H1 (cell line): ENCODE data around the gene DLL1. TPM values are rescaled to one million over a fixed set of nuclear protein-coding genes. Genes with fewer than 3 reads are reported as not detected.

Experiments used
- CHD2 ChIP-seq: IDR thresholded peaks from 2 replicates; pipeline ENCODE4 v1.6.1; 2012; ENCODE audit warnings: low read length, improper control_type of control experiment
- GTF2F1 ChIP-seq: IDR thresholded peaks from 2 replicates; pipeline ENCODE4 v1.6.1; 2012; ENCODE audit warnings: low read depth, low read length, improper control_type of control experiment, borderline replicate concordance
- MAX ChIP-seq: IDR thresholded peaks from 2 replicates; pipeline ENCODE4 v1.6.1; 2012; ENCODE audit warnings: inconsistent platforms
- POU5F1 ChIP-seq: IDR thresholded peaks from 2 replicates; pipeline ENCODE4 v1.6.1; 2011; ENCODE audit warnings: low read depth, mild to moderate bottlenecking, low read length, moderate library complexity
- RNF2 ChIP-seq: fragments of 200-900, 300-1000 bp; sonication (generic); IDR thresholded peaks from 2 replicates; pipeline ENCODE4 v1.7.1; 2016; ENCODE audit warnings: borderline replicate concordance, low read depth, mild to moderate bottlenecking, antibody characterized with exemption, low read length; ENCODE audit not compliant: poor library complexity, severe bottlenecking; ENCODE audit errors: missing control alignments
- SAP30 ChIP-seq: fragments of 300-600 bp; sonication (generic); IDR thresholded peaks from 2 replicates; pipeline ENCODE4 v1.7.1; 2012; ENCODE audit warnings: low read length, moderate library complexity, mild to moderate bottlenecking, inconsistent platforms; ENCODE audit not compliant: insufficient read depth, insufficient replicate concordance
- polyA plus RNA-seq, 7 experiments: library from polyadenylated mRNA; depleted of rRNA in 3 of 7; stranded (reverse) in 5 of 7; unstranded in 2 of 7; fragments of >200 nt in 5 of 7; fragments of 200-250 nt in 2 of 7; gene quantifications; 1 replicate in 5 of 7; 2 replicates in 1 of 7; 4 replicates in 1 of 7; pipeline versions ENCODE4 v1.2.1 to v1.2.3, GENCODE V29; 2011 to 2013; ENCODE audit warnings: missing spikeins in 2 of 7, mixed read lengths in 2 of 7
- total RNA-seq: library from RNA; stranded (reverse); fragmentation: NEBNext Ultra II Directional; extraction: Animal tissue kit (Norgen Biotek cat#: 25700); gene quantifications from 2 replicates; pipeline ENCODE4 v1.2.1, GENCODE V29; 2021

DLL1 gene
- total and polyA plus RNA-seq, 2 of the 8 experiments (the other 6 are each of a cell fraction or from before 2014, with no cell fraction given), result 1.7 to 3.8 TPM

GRCh38 chr6:170238741-170239565 lies 51.9 kb downstream of the DLL1 start (continued):
- TF ChIP-seq SAP30 (no peak), POU5F1 (no peak), MAX (no peak), GTF2F1 (no peak), RNF2 (no peak), CHD2 (no peak)
